Astrocyte (in vitro differentiated cells and primary cell): ENCODE data around the gene DYNC1I1. TPM values are rescaled to one million over a fixed set of nuclear protein-coding genes. Genes with fewer than 3 reads are reported as not detected.

ENCODE experiments used
- DNase-seq: peaks from one replicate; pipeline ENCODE4 v3.0.0-alpha.2; 2010; ENCODE audit warnings: low read depth
- FAIRE-seq: peaks from 2 replicates; lab custom pipeline; 2011; peaks lifted over from hg19 to GRCh38; lab: Jason Lieb, UNC
- H2AFZ ChIP-seq: 2 replicates; pipeline ENCODE4 v1.6.0; 2012; ENCODE audit warnings: low read depth, low read length, inconsistent platforms
- H3K27ac ChIP-seq: 2 replicates; pipeline ENCODE4 v1.5.1; 2011; ENCODE audit warnings: low read depth, low read length, inconsistent platforms
- H3K27me3 ChIP-seq: 2 replicates; pipeline ENCODE4 v1.6.0; 2011; ENCODE audit warnings: low read length, inconsistent platforms; ENCODE audit not compliant: insufficient read depth
- H3K36me3 ChIP-seq: 2 replicates; pipeline ENCODE4 v1.5.1; 2011; ENCODE audit warnings: low read length, inconsistent platforms; ENCODE audit not compliant: insufficient read depth
- H3K4me1 ChIP-seq: 2 replicates; pipeline ENCODE4 v1.5.1; 2011; ENCODE audit warnings: low read length, inconsistent platforms; ENCODE audit not compliant: insufficient read depth
- H3K4me2 ChIP-seq: 2 replicates; pipeline ENCODE4 v1.6.0; 2012; ENCODE audit warnings: low read length, inconsistent platforms
- H3K4me3 ChIP-seq: 2 replicates; pipeline ENCODE4 v1.5.1; 2011; ENCODE audit warnings: low read depth, mild to moderate bottlenecking, low read length, inconsistent platforms; ENCODE audit not compliant: insufficient read depth
- H3K79me2 ChIP-seq: 2 replicates; pipeline ENCODE4 v1.6.0; 2012; ENCODE audit warnings: mild to moderate bottlenecking, low read length, inconsistent platforms; ENCODE audit not compliant: insufficient read depth
- H3K9ac ChIP-seq: 2 replicates; pipeline ENCODE4 v1.6.0; 2012; ENCODE audit warnings: mild to moderate bottlenecking, low read length, inconsistent platforms
- H3K9me3 ChIP-seq: 2 replicates; pipeline ENCODE4 v1.5.1; 2012; ENCODE audit warnings: low read depth, mild to moderate bottlenecking, low read length, inconsistent platforms; ENCODE audit not compliant: insufficient read depth
- H4K20me1 ChIP-seq: 2 replicates; pipeline ENCODE4 v1.6.0; 2012; ENCODE audit warnings: low read length, inconsistent platforms; ENCODE audit not compliant: insufficient read depth
- H3K27ac Mint-ChIP-seq: one replicate; pipeline ENCODE4 v1.8.0; 2021; ENCODE audit warnings: mild to moderate bottlenecking, mixed read lengths; ENCODE audit not compliant: unreplicated experiment
- H3K27me3 Mint-ChIP-seq: one replicate; pipeline ENCODE4 v1.8.0; 2021; ENCODE audit warnings: low read depth, mixed read lengths; ENCODE audit not compliant: unreplicated experiment
- H3K36me3 Mint-ChIP-seq: one replicate; pipeline ENCODE4 v1.8.0; 2021; ENCODE audit warnings: low read depth, mixed read lengths; ENCODE audit not compliant: unreplicated experiment
- H3K4me1 Mint-ChIP-seq: one replicate; pipeline ENCODE4 v1.8.0; 2021; ENCODE audit warnings: low read depth, mixed read lengths; ENCODE audit not compliant: unreplicated experiment
- H3K4me3 Mint-ChIP-seq: one replicate; pipeline ENCODE4 v1.8.0; 2021; ENCODE audit warnings: mild to moderate bottlenecking, moderate library complexity, mixed read lengths; ENCODE audit not compliant: unreplicated experiment
- H3K9me3 Mint-ChIP-seq: one replicate; pipeline ENCODE4 v1.8.0; 2021; ENCODE audit warnings: mild to moderate bottlenecking, mixed read lengths; ENCODE audit not compliant: unreplicated experiment
- EZH2 ChIP-seq: IDR thresholded peaks from 2 replicates; pipeline ENCODE4 v1.6.1; 2012; ENCODE audit warnings: mild to moderate bottlenecking, low read length, inconsistent platforms; ENCODE audit not compliant: insufficient read depth
- total RNA-seq: library from RNA; stranded (reverse); gene quantifications from 2 replicates; pipeline ENCODE4 v1.2.1, GENCODE V29; 2021
- TF ChIP-seq, protein P1 (sequence below): IDR thresholded peaks from 2 replicates; pipeline ENCODE4 v1.5.1; 2011; ENCODE audit warnings: low read depth, mild to moderate bottlenecking, inconsistent platforms, low read length, moderate library complexity; ENCODE audit not compliant: insufficient read depth

Gene DYNC1I1
- total RNA-seq, 1 donor from 2014 or later = 3.2 TPM

DNA sequence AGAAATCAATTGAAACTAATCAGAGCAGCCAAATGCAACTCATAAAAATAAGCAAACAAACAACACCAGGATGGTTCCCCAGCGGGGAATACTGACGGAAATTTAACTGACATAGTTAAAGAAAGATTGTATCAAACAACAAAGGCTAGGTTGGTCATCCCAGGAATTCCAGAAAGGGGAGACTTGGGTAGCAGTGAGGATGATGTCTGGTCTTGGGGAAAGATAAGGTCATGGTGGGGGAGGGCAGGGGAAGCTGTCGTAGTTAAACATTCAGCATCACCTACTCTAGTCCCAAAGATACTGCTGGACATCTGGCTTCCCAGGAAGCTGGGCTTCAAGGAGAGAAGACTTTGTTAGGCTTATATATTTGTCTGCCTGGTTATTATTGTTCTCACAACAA, 50.4 kb downstream of the DYNC1I1 start:
- H3K9me3 Mint-ChIP-seq = no peaks in the 10 kb centered on the region
- H3K79me2 ChIP-seq = no peaks in the 10 kb centered on the region
- H3K27ac Mint-ChIP-seq = no peak overlapping the region
- no peak overlapping the region for H3K4me2 ChIP-seq
- H3K27me3 ChIP-seq = no peaks in the 10 kb centered on the region
- no peak overlapping the region for H3K4me3 Mint-ChIP-seq
- peaks cover 2% of the 10 kb centered on the region for H3K36me3 Mint-ChIP-seq
- no peak overlapping the region for H3K27ac ChIP-seq
- FAIRE-seq (no peak), DNase-seq (no peak)
- peaks cover 3% of the 10 kb centered on the region for H3K4me1 Mint-ChIP-seq
- no peaks in the 10 kb centered on the region for H3K27me3 Mint-ChIP-seq
- no peaks in the 10 kb centered on the region for H4K20me1 ChIP-seq
- H3K9me3 ChIP-seq = no peaks in the 10 kb centered on the region
- TF ChIP-seq, protein P1, sequence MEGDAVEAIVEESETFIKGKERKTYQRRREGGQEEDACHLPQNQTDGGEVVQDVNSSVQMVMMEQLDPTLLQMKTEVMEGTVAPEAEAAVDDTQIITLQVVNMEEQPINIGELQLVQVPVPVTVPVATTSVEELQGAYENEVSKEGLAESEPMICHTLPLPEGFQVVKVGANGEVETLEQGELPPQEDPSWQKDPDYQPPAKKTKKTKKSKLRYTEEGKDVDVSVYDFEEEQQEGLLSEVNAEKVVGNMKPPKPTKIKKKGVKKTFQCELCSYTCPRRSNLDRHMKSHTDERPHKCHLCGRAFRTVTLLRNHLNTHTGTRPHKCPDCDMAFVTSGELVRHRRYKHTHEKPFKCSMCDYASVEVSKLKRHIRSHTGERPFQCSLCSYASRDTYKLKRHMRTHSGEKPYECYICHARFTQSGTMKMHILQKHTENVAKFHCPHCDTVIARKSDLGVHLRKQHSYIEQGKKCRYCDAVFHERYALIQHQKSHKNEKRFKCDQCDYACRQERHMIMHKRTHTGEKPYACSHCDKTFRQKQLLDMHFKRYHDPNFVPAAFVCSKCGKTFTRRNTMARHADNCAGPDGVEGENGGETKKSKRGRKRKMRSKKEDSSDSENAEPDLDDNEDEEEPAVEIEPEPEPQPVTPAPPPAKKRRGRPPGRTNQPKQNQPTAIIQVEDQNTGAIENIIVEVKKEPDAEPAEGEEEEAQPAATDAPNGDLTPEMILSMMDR = no peak
- no peak for TF ChIP-seq EZH2
- H3K36me3 ChIP-seq = no peaks in the 10 kb centered on the region
- H3K4me1 ChIP-seq = no peaks in the 10 kb centered on the region
- H3K9ac ChIP-seq = no peak overlapping the region
- no peak overlapping the region for H3K4me3 ChIP-seq
- H2AFZ ChIP-seq = no peak overlapping the region

DNA sequence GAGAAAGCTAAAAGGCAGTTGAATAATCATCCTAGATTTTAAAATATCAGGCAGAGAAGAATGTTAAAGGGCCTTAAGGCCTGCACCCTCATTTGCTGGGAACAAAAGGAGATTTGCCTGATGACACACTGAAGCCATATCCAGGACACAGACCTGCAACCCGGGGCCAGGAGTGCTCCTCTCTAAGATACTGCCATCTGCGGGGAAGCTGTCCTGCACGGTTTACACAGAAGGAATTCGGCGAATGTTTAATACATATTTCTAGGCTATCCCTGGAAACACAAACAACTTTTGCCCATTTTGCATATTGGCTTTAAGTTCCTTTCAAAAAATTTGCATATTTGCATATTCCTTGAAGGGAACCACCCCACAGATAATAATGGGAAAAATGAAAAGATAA, 52.3 kb downstream of the DYNC1I1 start:
- Histone ChIP-seq H2AFZ (no peak overlapping the region), H4K20me1 (no peaks in the 10 kb centered on the region), H3K4me2 (no peak overlapping the region), H3K9me3 (no peaks in the 10 kb centered on the region), H3K4me3 (no peak overlapping the region), H3K9ac (no peak overlapping the region), H3K27me3 (no peaks in the 10 kb centered on the region), H3K79me2 (no peaks in the 10 kb centered on the region), H3K27ac (no peak overlapping the region), H3K36me3 (no peaks in the 10 kb centered on the region), H3K4me1 (no peaks in the 10 kb centered on the region)
- TF ChIP-seq, protein P1 = no peak
- TF ChIP-seq EZH2 = no peak
- Mint-ChIP-seq H3K4me1 (peaks cover 9% of the 10 kb centered on the region), H3K9me3 (no peaks in the 10 kb centered on the region), H3K4me3 (no peak overlapping the region), H3K36me3 (peaks cover 2% of the 10 kb centered on the region), H3K27me3 (no peaks in the 10 kb centered on the region), H3K27ac (no peak overlapping the region)
- no peak for FAIRE-seq
- DNase-seq = no peak

DNA sequence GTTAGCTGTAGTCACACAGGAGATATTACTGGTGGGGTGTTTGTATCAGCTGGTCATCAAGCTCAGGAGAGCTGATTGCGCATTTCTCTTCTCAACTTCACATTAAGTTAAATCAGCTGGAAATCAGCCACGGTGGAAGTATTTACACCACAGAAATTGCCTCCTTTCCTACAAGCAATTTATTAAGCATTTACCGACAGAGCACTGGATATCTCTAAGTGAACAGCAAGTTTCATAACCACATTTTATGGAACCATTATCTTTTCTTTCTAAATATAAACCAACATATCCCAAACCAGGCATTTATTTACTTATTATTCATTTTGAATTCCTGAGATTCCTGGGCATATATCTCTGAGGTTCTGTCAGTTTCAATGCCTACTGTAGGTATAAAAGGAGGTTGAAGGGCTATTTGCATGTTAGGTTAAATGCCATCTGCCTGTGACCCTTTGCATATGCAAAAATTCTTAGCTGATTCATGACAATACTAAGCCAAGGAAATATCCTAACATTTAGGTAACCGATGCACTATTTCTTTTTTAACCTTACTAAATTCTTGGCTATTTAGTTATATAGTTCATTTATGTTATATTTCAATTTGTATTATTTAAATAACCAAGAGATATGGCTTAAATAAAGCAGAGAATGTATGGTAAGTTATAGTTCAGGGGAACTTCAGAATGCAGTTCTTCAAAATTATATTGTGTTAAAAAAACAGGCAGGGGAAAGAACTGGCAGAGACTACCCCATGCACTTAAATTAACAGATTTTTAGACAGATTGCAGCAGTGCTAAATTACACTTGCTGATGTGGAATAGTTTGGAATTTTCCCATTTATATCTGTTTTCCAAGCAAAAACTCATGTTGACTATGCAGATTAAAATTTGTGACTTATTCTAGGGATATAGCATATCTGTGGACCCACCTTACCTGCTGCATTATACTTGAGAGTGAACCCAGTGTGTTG, 56.8 kb downstream of the DYNC1I1 start:
- Histone ChIP-seq H2AFZ (no peak overlapping the region), H3K4me1 (no peaks in the 10 kb centered on the region), H3K79me2 (no peaks in the 10 kb centered on the region), H3K4me2 (no peak overlapping the region), H3K27me3 (no peaks in the 10 kb centered on the region), H4K20me1 (no peaks in the 10 kb centered on the region), H3K4me3 (no peak overlapping the region), H3K9me3 (no peaks in the 10 kb centered on the region), H3K9ac (no peak overlapping the region), H3K27ac (no peak overlapping the region), H3K36me3 (no peaks in the 10 kb centered on the region)
- TF ChIP-seq, protein P1 = no peak
- TF ChIP-seq EZH2 = no peak
- Mint-ChIP-seq H3K27me3 (no peaks in the 10 kb centered on the region), H3K27ac (no peak overlapping the region), H3K36me3 (no peaks in the 10 kb centered on the region), H3K9me3 (peaks cover 2% of the 10 kb centered on the region), H3K4me3 (no peak overlapping the region), H3K4me1 (peaks cover 12% of the 10 kb centered on the region)
- FAIRE-seq (no peak), DNase-seq (peak; percentile 26)
